ENCODE measurements around the gene RBM19. TPM values are rescaled to one million over a fixed set of nuclear protein-coding genes. Genes with fewer than 3 reads are reported as not detected.

Gene RBM19
- total RNA-seq, 1 experiment from 2014 or later, result 19.9 TPM

DNA sequence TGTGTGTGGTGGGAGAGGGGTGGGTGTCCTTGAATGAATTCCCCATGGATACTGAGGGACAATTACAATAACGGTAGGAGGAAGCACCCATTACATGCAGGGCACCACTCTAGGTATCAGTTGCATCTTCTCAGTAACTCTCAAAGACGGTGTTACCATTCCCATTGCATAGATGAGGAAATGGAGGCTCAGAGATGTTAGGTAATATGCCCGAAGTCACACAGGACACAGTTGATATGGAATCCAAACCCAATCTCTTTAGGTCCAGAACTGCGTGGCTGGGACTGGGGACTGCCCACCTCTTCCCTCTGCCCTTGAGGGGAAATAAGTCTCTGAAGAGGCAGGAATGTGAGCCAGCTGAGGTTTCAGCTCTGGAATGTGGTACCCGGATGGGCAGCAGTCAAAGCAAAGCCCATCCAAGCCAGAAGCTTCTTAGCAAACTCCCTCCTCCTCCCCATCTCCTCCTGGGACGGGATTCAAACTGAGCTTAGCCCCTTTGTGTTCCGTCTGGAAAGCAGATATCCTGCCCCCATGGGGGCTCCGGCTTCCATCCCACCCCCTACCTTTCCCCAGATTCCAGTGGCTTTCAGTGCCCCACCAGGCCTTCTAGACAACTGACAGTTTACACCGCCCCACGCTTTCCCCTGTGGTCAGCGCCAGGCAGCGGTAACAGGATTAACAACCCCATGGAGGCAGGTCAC lies 187.5 kb downstream of the RBM19 start:
- Histone ChIP-seq H4K20me1 (ENCODE audit: insufficient read depth, low read depth, low read length) (no peaks in the 10 kb centered on the region), H3K27me3 (ENCODE audit: low read length) (no peaks in the 10 kb centered on the region), H3K9me3 (ENCODE audit: low read length) (no peaks in the 10 kb centered on the region), H3K79me2 (ENCODE audit: low read length) (no peaks in the 10 kb centered on the region), H3K9ac (ENCODE audit: low read length) (no peak overlapping the region), H3K4me3 (ENCODE audit: low read length) (no peak overlapping the region), H3K4me2 (ENCODE audit: low read depth, low read length, poor library complexity, severe bottlenecking) (no peak overlapping the region), H2AFZ (ENCODE audit: low read length) (no peak overlapping the region), H3K4me1 (ENCODE audit: low read length) (no peaks in the 10 kb centered on the region), H3K9me2 (replicated peaks; ENCODE audit: insufficient read depth, low read length) (no peaks in the 10 kb centered on the region), H3K27ac (ENCODE audit: low read length) (no peak overlapping the region), H3K36me3 (ENCODE audit: insufficient read depth, low read length) (no peaks in the 10 kb centered on the region)
- no peak for DNase-seq

- no peak overlapping the region for H3K9ac ChIP-seq (ENCODE audit: low read length)
- no peaks in the 10 kb centered on the region for H3K4me1 ChIP-seq (ENCODE audit: low read length)
- H3K4me3 ChIP-seq (ENCODE audit: low read length), result no peak overlapping the region
- no peaks in the 10 kb centered on the region for H3K79me2 ChIP-seq (ENCODE audit: low read length)
- H2AFZ ChIP-seq (ENCODE audit: low read length), result no peak overlapping the region
- no peaks in the 10 kb centered on the region for H3K36me3 ChIP-seq (ENCODE audit: insufficient read depth, low read length)
- no peaks in the 10 kb centered on the region for H3K27me3 ChIP-seq (ENCODE audit: low read length)
- no peaks in the 10 kb centered on the region for H3K9me3 ChIP-seq (ENCODE audit: low read length)
- H4K20me1 ChIP-seq (ENCODE audit: insufficient read depth, low read depth, low read length), result no peaks in the 10 kb centered on the region
- DNase-seq, result no peak
- H3K27ac ChIP-seq (ENCODE audit: low read length), result no peak overlapping the region
- no peaks in the 10 kb centered on the region for H3K9me2 ChIP-seq (replicated peaks; ENCODE audit: insufficient read depth, low read length)
- no peak overlapping the region for H3K4me2 ChIP-seq (ENCODE audit: low read depth, low read length, poor library complexity, severe bottlenecking)
Observed at GRCh38 chr12:113777751-113778150, 188.4 kb downstream of the RBM19 start.

DNA sequence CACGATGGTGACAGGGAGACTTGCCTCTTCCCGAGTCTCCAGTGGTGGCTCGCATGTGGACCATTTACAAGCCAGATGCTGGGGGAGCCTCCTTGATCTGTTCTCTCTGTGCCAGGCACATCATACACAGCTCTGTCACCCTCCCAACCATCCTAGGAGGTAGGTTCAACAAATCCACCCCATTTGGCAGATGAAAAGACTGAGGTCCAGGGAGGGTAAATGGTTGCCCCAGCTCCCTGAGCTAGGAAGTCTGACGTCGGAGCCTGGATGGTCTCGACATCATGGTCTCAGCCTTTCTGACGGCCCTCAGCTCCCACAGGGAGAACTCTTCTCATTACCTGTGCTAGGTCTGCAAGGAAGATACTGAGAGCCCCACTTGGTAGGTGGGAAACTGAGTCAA lies 189.6 kb downstream of the RBM19 start:
- Histone ChIP-seq H3K9me3 (ENCODE audit: low read length) (no peaks in the 10 kb centered on the region), H3K27ac (ENCODE audit: low read length) (no peak overlapping the region), H3K36me3 (ENCODE audit: insufficient read depth, low read length) (no peaks in the 10 kb centered on the region), H3K4me1 (ENCODE audit: low read length) (no peaks in the 10 kb centered on the region), H3K9me2 (replicated peaks; ENCODE audit: insufficient read depth, low read length) (no peaks in the 10 kb centered on the region), H3K4me2 (ENCODE audit: low read depth, low read length, poor library complexity, severe bottlenecking) (no peak overlapping the region), H3K9ac (ENCODE audit: low read length) (no peak overlapping the region), H2AFZ (ENCODE audit: low read length) (no peak overlapping the region), H3K27me3 (ENCODE audit: low read length) (no peaks in the 10 kb centered on the region), H3K4me3 (ENCODE audit: low read length) (no peak overlapping the region), H4K20me1 (ENCODE audit: insufficient read depth, low read depth, low read length) (no peaks in the 10 kb centered on the region), H3K79me2 (ENCODE audit: low read length) (no peaks in the 10 kb centered on the region)
- DNase-seq, result no peak

GRCh38 chr12:113774526-113774925 lies 191.6 kb downstream of the RBM19 start:
- Histone ChIP-seq H2AFZ (ENCODE audit: low read length) (no peak overlapping the region), H4K20me1 (ENCODE audit: insufficient read depth, low read depth, low read length) (no peaks in the 10 kb centered on the region), H3K4me3 (ENCODE audit: low read length) (no peak overlapping the region), H3K9ac (ENCODE audit: low read length) (no peak overlapping the region), H3K36me3 (ENCODE audit: insufficient read depth, low read length) (no peaks in the 10 kb centered on the region), H3K27me3 (ENCODE audit: low read length) (no peaks in the 10 kb centered on the region), H3K27ac (ENCODE audit: low read length) (no peak overlapping the region), H3K9me2 (replicated peaks; ENCODE audit: insufficient read depth, low read length) (no peaks in the 10 kb centered on the region), H3K9me3 (ENCODE audit: low read length) (no peaks in the 10 kb centered on the region), H3K79me2 (ENCODE audit: low read length) (no peaks in the 10 kb centered on the region), H3K4me2 (ENCODE audit: low read depth, low read length, poor library complexity, severe bottlenecking) (no peak overlapping the region), H3K4me1 (ENCODE audit: low read length) (no peaks in the 10 kb centered on the region)
- no peak for DNase-seq

- Histone ChIP-seq H3K4me2 (ENCODE audit: low read depth, low read length, poor library complexity, severe bottlenecking) (no peak overlapping the region), H3K9ac (ENCODE audit: low read length) (no peak overlapping the region), H3K27ac (ENCODE audit: low read length) (no peak overlapping the region), H3K9me2 (replicated peaks; ENCODE audit: insufficient read depth, low read length) (no peaks in the 10 kb centered on the region), H3K9me3 (ENCODE audit: low read length) (no peaks in the 10 kb centered on the region), H3K79me2 (ENCODE audit: low read length) (no peaks in the 10 kb centered on the region), H3K4me1 (ENCODE audit: low read length) (no peaks in the 10 kb centered on the region), H3K4me3 (ENCODE audit: low read length) (no peak overlapping the region), H3K36me3 (ENCODE audit: insufficient read depth, low read length) (no peaks in the 10 kb centered on the region), H2AFZ (ENCODE audit: low read length) (no peak overlapping the region), H3K27me3 (ENCODE audit: low read length) (no peaks in the 10 kb centered on the region), H4K20me1 (ENCODE audit: insufficient read depth, low read depth, low read length) (no peaks in the 10 kb centered on the region)
- DNase-seq, result no peak
Observed at GRCh38 chr12:113772505-113773030, 193.6 kb downstream of the RBM19 start.

GRCh38 chr12:113770389-113770865 lies 195.7 kb downstream of the RBM19 start:
- H4K20me1 ChIP-seq (ENCODE audit: insufficient read depth, low read depth, low read length), result no peaks in the 10 kb centered on the region
- H2AFZ ChIP-seq (ENCODE audit: low read length), result no peak overlapping the region
- H3K79me2 ChIP-seq (ENCODE audit: low read length), result no peaks in the 10 kb centered on the region
- H3K4me2 ChIP-seq (ENCODE audit: low read depth, low read length, poor library complexity, severe bottlenecking), result no peak overlapping the region
- H3K4me1 ChIP-seq (ENCODE audit: low read length), result peaks cover 14% of the 10 kb centered on the region
- no peaks in the 10 kb centered on the region for H3K9me2 ChIP-seq (replicated peaks; ENCODE audit: insufficient read depth, low read length)
- H3K27ac ChIP-seq (ENCODE audit: low read length), result no peak overlapping the region
- H3K4me3 ChIP-seq (ENCODE audit: low read length), result no peak overlapping the region
- H3K9me3 ChIP-seq (ENCODE audit: low read length), result no peaks in the 10 kb centered on the region
- no peaks in the 10 kb centered on the region for H3K36me3 ChIP-seq (ENCODE audit: insufficient read depth, low read length)
- no peak overlapping the region for H3K9ac ChIP-seq (ENCODE audit: low read length)
- no peak for DNase-seq
- H3K27me3 ChIP-seq (ENCODE audit: low read length), result no peaks in the 10 kb centered on the region

DNA sequence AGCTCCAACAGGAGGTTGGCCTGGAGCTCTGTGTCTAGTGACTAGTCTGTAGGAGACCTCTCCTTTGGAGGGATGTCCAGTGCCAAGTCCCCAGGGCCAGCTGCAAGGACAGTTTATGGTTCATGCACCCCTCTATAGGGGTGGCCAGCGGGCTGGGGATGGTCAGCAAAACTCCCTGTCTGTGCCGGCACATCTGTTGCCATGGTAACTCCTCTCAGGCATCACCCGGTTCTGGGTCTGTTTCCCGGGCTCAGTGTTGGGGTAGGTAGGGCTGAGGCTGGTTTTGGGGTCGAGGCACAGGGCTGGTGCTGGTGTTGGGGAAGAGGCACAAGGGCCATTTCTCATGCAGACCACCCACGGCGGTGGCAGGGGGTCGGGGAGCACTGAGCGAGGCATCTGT lies 196.8 kb downstream of the RBM19 start:
- no peaks in the 10 kb centered on the region for H3K9me3 ChIP-seq (ENCODE audit: low read length)
- H3K9ac ChIP-seq (ENCODE audit: low read length), result no peak overlapping the region
- H3K36me3 ChIP-seq (ENCODE audit: insufficient read depth, low read length), result no peaks in the 10 kb centered on the region
- H3K27me3 ChIP-seq (ENCODE audit: low read length), result no peaks in the 10 kb centered on the region
- H4K20me1 ChIP-seq (ENCODE audit: insufficient read depth, low read depth, low read length), result no peaks in the 10 kb centered on the region
- no peak overlapping the region for H2AFZ ChIP-seq (ENCODE audit: low read length)
- H3K79me2 ChIP-seq (ENCODE audit: low read length), result no peaks in the 10 kb centered on the region
- no peak overlapping the region for H3K4me2 ChIP-seq (ENCODE audit: low read depth, low read length, poor library complexity, severe bottlenecking)
- no peak for DNase-seq
- H3K4me1 ChIP-seq (ENCODE audit: low read length), result peaks cover 14% of the 10 kb centered on the region
- H3K4me3 ChIP-seq (ENCODE audit: low read length), result no peak overlapping the region
- H3K9me2 ChIP-seq (replicated peaks; ENCODE audit: insufficient read depth, low read length), result no peaks in the 10 kb centered on the region
- H3K27ac ChIP-seq (ENCODE audit: low read length), result no peak overlapping the region

DNA sequence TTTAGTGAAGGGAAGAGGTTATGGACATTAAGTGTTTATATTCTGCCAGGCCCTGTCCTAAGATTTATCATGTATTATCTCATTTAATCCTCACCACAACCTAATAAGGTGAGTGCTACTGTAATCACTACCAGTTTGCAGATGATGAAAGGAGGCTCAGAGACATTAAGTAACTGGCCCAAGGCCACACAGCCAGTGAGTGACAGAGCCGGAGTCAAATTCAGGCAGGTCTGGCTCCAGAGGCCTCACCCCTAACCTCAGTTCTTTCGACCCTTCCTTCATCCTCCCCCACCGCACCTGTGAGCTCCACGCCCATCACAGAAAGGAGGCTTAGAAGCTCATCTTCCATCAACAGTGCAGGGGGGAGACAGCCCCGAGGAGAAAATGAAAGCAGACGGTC lies 197.3 kb downstream of the RBM19 start:
- no peaks in the 10 kb centered on the region for H3K27me3 ChIP-seq (ENCODE audit: low read length)
- no peaks in the 10 kb centered on the region for H3K9me3 ChIP-seq (ENCODE audit: low read length)
- H3K79me2 ChIP-seq (ENCODE audit: low read length), result no peaks in the 10 kb centered on the region
- H3K27ac ChIP-seq (ENCODE audit: low read length), result no peak overlapping the region
- H3K36me3 ChIP-seq (ENCODE audit: insufficient read depth, low read length), result no peaks in the 10 kb centered on the region
- peaks cover 14% of the 10 kb centered on the region for H3K4me1 ChIP-seq (ENCODE audit: low read length)
- H3K4me2 ChIP-seq (ENCODE audit: low read depth, low read length, poor library complexity, severe bottlenecking), result no peak overlapping the region
- no peak overlapping the region for H3K4me3 ChIP-seq (ENCODE audit: low read length)
- no peak for DNase-seq
- H4K20me1 ChIP-seq (ENCODE audit: insufficient read depth, low read depth, low read length), result no peaks in the 10 kb centered on the region
- H3K9ac ChIP-seq (ENCODE audit: low read length), result no peak overlapping the region
- no peaks in the 10 kb centered on the region for H3K9me2 ChIP-seq (replicated peaks; ENCODE audit: insufficient read depth, low read length)
- H2AFZ ChIP-seq (ENCODE audit: low read length), result no peak overlapping the region
